ENCODE measurements around the gene KCNJ10.

GRCh38 chr1:159962176-159962575 lies 107.8 kb downstream of the KCNJ10 start:
- TF ChIP-seq CTCF (IDR thresholded peaks at IDR 0.05), result no peak
- no peak for TF ChIP-seq POLR2A (IDR thresholded peaks at IDR 0.05)

All from right lobe of liver (tissue), 4 donors.